OCI-LY3 (cell line): Measurements from ENCODE around the gene ZSWIM7.

Source experiments
- CTCF ChIP-seq: fragments of 200-600, 300-600 bp; sonication (generic); IDR thresholded peaks from 2 replicates; pipeline ENCODE4 v1.5.1; 2014; ENCODE audit warnings: antibody characterized with exemption, low read length, low read depth
- EZH2phosphoT487 ChIP-seq: fragments of 200-600 bp; shearing (Covaris generic); IDR thresholded peaks from 2 replicates; pipeline ENCODE4 v1.6.1; 2018; ENCODE audit warnings: antibody characterized with exemption, mixed run types, low read depth

DNA sequence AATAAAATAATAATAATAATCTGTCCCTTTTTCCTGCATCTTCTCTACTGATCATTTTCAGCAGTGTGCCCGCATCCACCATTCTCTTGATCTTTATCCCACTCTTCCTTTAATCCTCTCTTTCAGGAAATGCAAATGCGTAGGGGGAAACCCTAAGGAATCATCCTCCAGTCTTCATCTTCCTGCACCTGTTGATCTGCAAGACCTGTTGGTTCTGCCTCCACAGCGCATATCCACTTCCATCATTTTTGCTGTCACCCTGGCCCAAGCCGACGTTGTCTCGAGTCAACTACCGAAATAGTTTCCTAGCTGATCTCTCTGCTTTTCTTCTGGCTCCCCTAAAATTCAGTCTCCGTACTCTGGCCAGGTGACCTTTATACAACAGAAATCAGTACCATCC, 30.0 kb downstream of the ZSWIM7 start:
- TF ChIP-seq CTCF (no peak), EZH2phosphoT487 (no peak)
